ENCODE results near the gene FPR1.
"Not testable (repeated sequence)": the region's sequence is repeated elsewhere in the genome, so short reads cannot be mapped to it uniquely, and the experiment has no call there.

The FPR1 gene

GRCh38 chr19:51755571-51755970, 3.9 kb upstream of the FPR1 start:
- ATAC-seq (no peak), DNase-seq (ENCODE audit: low spot score in 2 of 2) (no peak)
- Mint-ChIP-seq H3K36me3 (no peaks in the 10 kb centered on the region), H3K4me3 (no peak overlapping the region), H3K9me3 (peaks cover 17% of the 10 kb centered on the region), H3K4me1 (no peaks in the 10 kb centered on the region), H3K27ac (no peak overlapping the region)

GRCh38 chr19:51754770-51755169, 3.1 kb upstream of the FPR1 start:
- no peak for ATAC-seq
- no peak for DNase-seq (ENCODE audit: low spot score in 2 of 2)
- Mint-ChIP-seq H3K27ac (no peak overlapping the region), H3K36me3 (no peaks in the 10 kb centered on the region), H3K9me3 (peaks cover 13% of the 10 kb centered on the region), H3K4me1 (no peaks in the 10 kb centered on the region), H3K4me3 (no peak overlapping the region)

GRCh38 chr19:51754109-51754508, 2.4 kb upstream of the FPR1 start:
- H3K9me3 Mint-ChIP-seq = peaks cover 14% of the 10 kb centered on the region
- H3K4me3 Mint-ChIP-seq = no peak overlapping the region
- no peaks in the 10 kb centered on the region for H3K4me1 Mint-ChIP-seq
- ATAC-seq = no peak
- H3K27ac Mint-ChIP-seq = no peak overlapping the region
- no peaks in the 10 kb centered on the region for H3K36me3 Mint-ChIP-seq
- no peak for DNase-seq (ENCODE audit: low spot score in 2 of 2)

- Mint-ChIP-seq H3K4me3 (no peak overlapping the region), H3K27ac (no peak overlapping the region)
These were observed 1.1 kb downstream of the FPR1 start for GRCh38 chr19:51750400-51751094.

GRCh38 chr19:51749979-51750378, 1.7 kb downstream of the FPR1 start:
- Mint-ChIP-seq H3K9me3 (peaks cover 16% of the 10 kb centered on the region), H3K27ac (no peak overlapping the region), H3K4me3 (no peak overlapping the region), H3K4me1 (no peaks in the 10 kb centered on the region), H3K36me3 (no peaks in the 10 kb centered on the region)
- ATAC-seq = no peak
- no peak for DNase-seq (ENCODE audit: low spot score in 2 of 2)

More at GRCh38 chr19:51750400-51751094, 1.1 kb downstream of the FPR1 start:
- Mint-ChIP-seq H3K9me3 (peaks cover 13% of the 10 kb centered on the region), H3K36me3 (no peaks in the 10 kb centered on the region), H3K4me1 (no peaks in the 10 kb centered on the region)
- ATAC-seq = no peak
- no peak for DNase-seq (ENCODE audit: low spot score in 2 of 2)

GRCh38 chr19:51746731-51747130, 4.9 kb downstream of the FPR1 start:
- peaks cover 13% of the 10 kb centered on the region for H3K9me3 Mint-ChIP-seq
- H3K4me3 Mint-ChIP-seq = no peak overlapping the region
- no peaks in the 10 kb centered on the region for H3K36me3 Mint-ChIP-seq
- no peak for DNase-seq (ENCODE audit: low spot score in 2 of 2)
- no peak overlapping the region for H3K27ac Mint-ChIP-seq
- no peaks in the 10 kb centered on the region for H3K4me1 Mint-ChIP-seq
- ATAC-seq = no peak

- no peaks in the 10 kb centered on the region for H3K36me3 Mint-ChIP-seq
- H3K4me3 Mint-ChIP-seq = no peak overlapping the region
- no peak for DNase-seq (ENCODE audit: low spot score in 2 of 2)
- ATAC-seq = no peak
- H3K27ac Mint-ChIP-seq = no peak overlapping the region
- H3K9me3 Mint-ChIP-seq = peaks cover 6% of the 10 kb centered on the region
- no peaks in the 10 kb centered on the region for H3K4me1 Mint-ChIP-seq
These were observed 8.3 kb downstream of the FPR1 start for GRCh38 chr19:51743405-51743804.

GRCh38 chr19:51742789-51743188, 8.9 kb downstream of the FPR1 start:
- H3K9me3 Mint-ChIP-seq = peaks cover 3% of the 10 kb centered on the region
- H3K4me1 Mint-ChIP-seq = no peaks in the 10 kb centered on the region
- H3K27ac Mint-ChIP-seq = no peak overlapping the region
- no peak for ATAC-seq
- no peak overlapping the region for H3K4me3 Mint-ChIP-seq
- no peak for DNase-seq (ENCODE audit: low spot score in 2 of 2)
- no peaks in the 10 kb centered on the region for H3K36me3 Mint-ChIP-seq

- H3K9me3 Mint-ChIP-seq = peaks cover 1% of the 10 kb centered on the region
- ATAC-seq (no peak), DNase-seq (ENCODE audit: low spot score in 2 of 2) (no peak)
- H3K4me1 Mint-ChIP-seq = no peaks in the 10 kb centered on the region
- no peaks in the 10 kb centered on the region for H3K36me3 Mint-ChIP-seq
- no peak overlapping the region for H3K27ac Mint-ChIP-seq
- H3K4me3 Mint-ChIP-seq = no peak overlapping the region
These were observed 11.3 kb downstream of the FPR1 start for GRCh38 chr19:51740356-51740755.

GRCh38 chr19:51739466-51740213, 12.0 kb downstream of the FPR1 start:
- ATAC-seq (no peak), DNase-seq (ENCODE audit: low spot score in 2 of 2) (no peak)
- Mint-ChIP-seq H3K36me3 (no peaks in the 10 kb centered on the region), H3K9me3 (no peaks in the 10 kb centered on the region), H3K27ac (no peak overlapping the region), H3K4me3 (no peak overlapping the region), H3K4me1 (no peaks in the 10 kb centered on the region)

GRCh38 chr19:51738523-51738922, 13.2 kb downstream of the FPR1 start:
- H3K4me3 Mint-ChIP-seq; DNase-seq (ENCODE audit: low spot score in 2 of 2); H3K4me1 Mint-ChIP-seq; H3K27ac Mint-ChIP-seq; ATAC-seq; H3K9me3 Mint-ChIP-seq; H3K36me3 Mint-ChIP-seq: not testable (repeated sequence)

- no peaks in the 10 kb centered on the region for H3K36me3 Mint-ChIP-seq
- H3K4me1 Mint-ChIP-seq = no peaks in the 10 kb centered on the region
- no peak overlapping the region for H3K4me3 Mint-ChIP-seq
- H3K27ac Mint-ChIP-seq = no peak overlapping the region
- no peak for DNase-seq (ENCODE audit: low spot score in 2 of 2)
- no peak for ATAC-seq
- no peaks in the 10 kb centered on the region for H3K9me3 Mint-ChIP-seq
These were observed 13.8 kb downstream of the FPR1 start for GRCh38 chr19:51737924-51738323.

GRCh38 chr19:51737389-51737788, 14.3 kb downstream of the FPR1 start:
- DNase-seq (ENCODE audit: low spot score in 2 of 2) (no peak), ATAC-seq (no peak)
- Mint-ChIP-seq H3K27ac (no peak overlapping the region), H3K9me3 (no peaks in the 10 kb centered on the region), H3K36me3 (no peaks in the 10 kb centered on the region), H3K4me3 (no peak overlapping the region), H3K4me1 (no peaks in the 10 kb centered on the region)

- Mint-ChIP-seq H3K27ac (no peak overlapping the region), H3K36me3 (no peaks in the 10 kb centered on the region), H3K4me3 (no peak overlapping the region), H3K9me3 (peaks cover 1% of the 10 kb centered on the region), H3K4me1 (no peaks in the 10 kb centered on the region)
- DNase-seq (ENCODE audit: low spot score in 2 of 2) = no peak
- peak; percentile 36 for ATAC-seq
These were observed 15.8 kb downstream of the FPR1 start for GRCh38 chr19:51735759-51736449.

GRCh38 chr19:51733742-51734522, 17.7 kb downstream of the FPR1 start:
- ATAC-seq (no peak), DNase-seq (ENCODE audit: low spot score in 2 of 2) (no peak)
- Mint-ChIP-seq H3K4me3 (no peak overlapping the region), H3K9me3 (peaks cover 5% of the 10 kb centered on the region), H3K27ac (no peak overlapping the region), H3K4me1 (no peaks in the 10 kb centered on the region), H3K36me3 (no peaks in the 10 kb centered on the region)

Measured in stimulated activated effector memory CD8-positive, alpha-beta T cell treated with anti-CD3 and anti-CD28 coated beads, Interleukin-12 subunit alpha, Interleukin-12 subunit beta, amount 100 ng/mL, for 72 hours (primary cell).